HG03558 (cell line): Measurements from ENCODE around the gene CFDP1.
A peak's percentile ranks its signal among the peaks of the same experiment; 100 is the strongest.
"Not testable (repeated sequence)": the region's sequence is repeated elsewhere in the genome, so short reads cannot be mapped to it uniquely, and the experiment has no call there.

Experiments used
- ATAC-seq: cut with Tn5 transposase; IDR thresholded peaks from one replicate; pipeline ENCODE4 v1.9.1; 2021; ENCODE audit warnings: moderate number of reproducible peaks; ENCODE audit not compliant: unreplicated experiment; ENCODE audit errors: extremely low read depth

Gene CFDP1

DNA sequence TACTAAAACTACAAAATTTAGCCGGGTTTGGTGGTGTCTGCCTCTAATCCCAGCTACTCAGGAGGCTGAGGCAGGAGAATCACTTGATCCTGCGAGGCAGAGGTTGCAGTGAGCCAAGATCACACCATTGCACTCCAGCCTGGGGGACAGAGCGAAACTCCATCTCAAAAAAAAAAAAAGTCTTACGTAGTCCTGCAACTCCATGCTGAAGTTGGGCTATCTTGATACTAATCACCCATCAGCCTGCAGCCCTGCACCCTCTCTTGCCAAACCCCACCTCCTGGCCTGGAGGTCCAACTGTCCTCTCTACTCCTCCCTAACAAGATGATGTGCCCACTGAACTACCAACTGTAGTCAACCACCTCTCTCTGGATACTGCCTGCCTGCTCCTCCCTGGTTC lies 26.4 kb upstream of the CFDP1 start:
- no peak for ATAC-seq

DNA sequence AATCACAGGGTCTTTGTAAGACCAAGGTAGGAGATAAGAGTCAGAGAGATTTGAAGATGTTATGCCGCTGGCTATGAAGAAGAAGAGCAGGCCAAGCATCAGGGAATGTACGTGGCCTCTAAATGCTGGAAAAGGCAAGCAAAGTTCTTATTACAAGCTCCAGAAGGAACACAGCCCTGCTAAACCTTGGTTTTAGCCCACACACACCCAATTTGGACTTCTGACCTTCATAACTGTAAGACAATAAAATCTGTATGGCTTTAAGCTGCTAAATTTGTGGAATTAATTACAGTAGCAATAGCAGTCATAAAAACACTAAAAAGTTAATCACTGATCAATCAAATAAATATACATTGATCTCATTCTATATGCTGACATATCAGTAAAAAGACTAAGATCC lies 25.1 kb upstream of the CFDP1 start:
- ATAC-seq = no peak

DNA sequence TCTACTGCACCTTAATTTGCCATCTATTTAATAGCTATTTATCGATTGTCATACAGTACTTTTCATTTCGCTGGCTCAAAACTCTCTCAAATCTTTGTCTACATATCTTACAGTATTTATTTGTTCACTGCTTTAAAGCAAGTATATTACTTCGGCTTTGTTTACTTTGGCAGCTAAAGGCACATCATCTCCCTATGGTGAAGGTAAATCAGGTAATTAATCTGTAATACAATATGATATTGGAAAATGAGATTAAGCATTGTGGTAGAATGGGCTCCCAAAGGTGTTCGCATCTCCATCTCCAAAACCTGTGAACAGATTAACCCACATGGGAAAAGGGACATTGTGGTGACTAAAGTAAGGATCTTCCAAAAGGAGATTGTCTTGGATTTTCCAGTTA lies 24.7 kb upstream of the CFDP1 start:
- ATAC-seq = no peak

DNA sequence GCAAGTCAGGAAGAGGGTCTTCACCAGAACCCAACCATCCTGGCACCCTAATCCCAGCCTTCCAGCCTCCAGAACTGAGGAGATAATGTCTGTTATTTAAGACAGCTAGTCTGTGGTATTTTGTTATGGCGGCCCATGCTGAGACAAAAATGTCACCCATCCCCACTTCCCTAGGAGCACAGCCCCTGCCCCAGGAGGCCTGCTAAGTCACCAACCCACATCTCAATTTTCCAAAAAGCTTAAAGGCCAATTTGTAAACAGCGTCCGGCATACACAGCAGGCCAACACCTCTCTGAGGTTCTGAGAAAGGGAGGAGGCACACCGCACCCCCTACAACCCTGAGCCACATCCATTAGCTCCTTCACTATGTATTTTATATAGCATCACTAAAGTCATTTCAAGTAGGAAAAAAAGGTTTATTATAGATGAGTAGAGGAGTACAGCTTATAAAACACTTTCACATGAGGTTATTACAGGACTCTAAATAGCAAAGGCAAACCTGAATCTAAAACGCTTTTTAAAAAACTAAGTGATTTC lies 24.2 kb upstream of the CFDP1 start:
- ATAC-seq = no peak

DNA sequence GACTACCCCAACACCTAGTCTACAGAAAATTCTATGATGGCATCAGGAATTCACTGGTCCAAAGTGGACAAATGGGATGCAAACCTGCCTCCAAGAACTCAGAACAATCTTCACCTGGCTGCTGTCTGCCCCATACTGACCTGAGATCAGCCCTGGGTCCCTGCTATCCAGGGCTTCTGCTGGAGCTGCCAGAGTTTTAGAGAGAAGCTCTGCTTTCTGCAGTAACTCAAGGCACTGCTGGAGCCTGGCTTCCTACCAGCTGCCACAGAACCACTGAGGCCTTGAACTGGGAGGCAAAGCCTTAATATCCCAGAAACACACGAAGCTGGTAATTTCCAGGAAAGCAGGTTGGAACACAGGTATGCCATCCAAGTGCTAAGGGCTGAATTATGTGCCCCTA lies 23.7 kb upstream of the CFDP1 start:
- no peak for ATAC-seq

DNA sequence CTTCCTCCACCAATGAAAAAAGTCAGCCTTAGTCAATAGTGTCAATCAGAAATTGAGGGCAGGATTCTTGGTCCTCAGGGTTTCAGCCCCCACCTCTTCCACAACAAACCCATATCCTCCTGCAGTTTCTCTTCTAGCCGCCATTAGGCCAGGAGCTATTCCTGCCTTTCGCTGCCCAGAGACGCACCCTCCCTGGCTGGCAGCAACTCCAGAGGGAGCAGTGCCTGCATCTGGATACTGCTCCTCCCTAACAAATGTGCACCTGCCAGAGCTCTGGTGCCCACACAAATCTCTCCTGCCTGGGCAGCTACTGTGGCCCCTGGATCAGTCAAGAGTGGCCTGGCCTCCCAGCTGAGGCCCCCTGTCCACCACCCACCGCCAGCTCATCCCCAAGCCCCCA lies 23.2 kb upstream of the CFDP1 start:
- not testable (repeated sequence) for ATAC-seq

DNA sequence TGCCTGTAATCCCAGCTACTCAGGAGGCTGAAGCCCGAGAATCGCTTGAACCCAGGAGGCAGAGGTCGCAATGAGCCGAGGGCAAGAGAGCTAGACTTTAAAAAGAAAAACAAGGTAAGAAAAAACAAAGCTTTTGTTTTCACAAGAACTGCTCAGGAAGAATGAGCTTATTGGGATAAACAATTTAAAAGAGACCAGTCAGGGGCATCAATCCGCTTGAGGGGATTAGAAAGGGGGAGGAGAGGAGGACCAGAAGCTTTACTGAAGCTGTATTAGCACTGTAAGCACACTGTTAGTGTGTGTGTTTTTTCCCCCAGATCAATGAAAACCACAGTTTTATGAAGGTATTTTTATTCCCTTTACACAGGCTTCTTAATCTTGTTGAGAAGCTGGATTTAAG lies 22.4 kb upstream of the CFDP1 start:
- no peak for ATAC-seq

DNA sequence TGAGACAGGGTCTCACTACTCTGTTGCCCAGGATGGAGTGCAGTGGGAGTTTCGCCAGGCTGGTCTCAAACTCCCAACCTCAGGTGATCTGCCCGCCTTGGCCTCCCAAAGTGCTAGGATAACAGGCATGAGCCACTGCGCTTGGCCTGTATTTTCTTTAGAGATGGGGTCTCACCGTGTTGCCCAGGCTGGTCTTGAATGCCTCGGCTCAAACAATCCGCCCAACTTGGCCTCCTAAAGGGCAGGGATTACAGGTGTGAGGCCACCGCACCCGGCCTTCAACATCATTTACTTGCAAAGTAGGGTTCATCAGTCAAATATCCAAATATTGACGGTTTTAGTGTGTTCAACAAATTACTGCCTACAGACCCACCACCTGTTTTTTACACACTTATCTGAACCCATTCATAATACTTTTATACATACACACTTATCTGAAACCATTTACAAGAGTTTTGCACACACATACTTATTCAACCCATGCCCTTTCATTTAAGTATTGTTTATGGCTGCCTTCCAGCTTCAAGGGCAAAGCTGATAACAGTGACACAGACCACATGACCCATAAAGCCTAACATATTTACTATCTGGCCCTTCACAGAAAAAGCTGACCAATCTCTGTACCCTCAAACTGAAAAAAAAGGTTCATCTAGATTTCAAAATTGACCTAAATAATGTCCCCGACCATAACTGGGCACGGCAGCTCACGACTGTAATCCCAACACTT lies 19.3 kb upstream of the CFDP1 start:
- ATAC-seq = no peak

DNA sequence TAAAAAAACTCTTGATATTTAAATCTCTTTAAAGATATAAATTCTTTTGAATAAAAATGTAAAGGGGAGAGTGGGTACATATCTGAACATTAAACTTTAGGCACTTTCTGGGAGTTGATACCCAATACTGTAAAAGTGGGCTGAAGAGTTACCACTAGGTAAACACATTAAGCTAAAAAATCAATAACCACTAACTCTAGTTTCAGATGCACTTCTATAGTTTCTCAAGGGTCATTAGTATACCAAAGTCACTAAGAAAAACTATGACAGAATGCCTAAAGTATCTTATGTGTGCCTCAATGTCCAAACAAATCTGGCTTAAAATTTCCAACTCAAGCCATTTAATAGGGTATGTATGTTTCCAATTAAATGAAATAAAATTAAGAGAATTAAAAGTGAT lies 13.1 kb upstream of the CFDP1 start:
- ATAC-seq = no peak

DNA sequence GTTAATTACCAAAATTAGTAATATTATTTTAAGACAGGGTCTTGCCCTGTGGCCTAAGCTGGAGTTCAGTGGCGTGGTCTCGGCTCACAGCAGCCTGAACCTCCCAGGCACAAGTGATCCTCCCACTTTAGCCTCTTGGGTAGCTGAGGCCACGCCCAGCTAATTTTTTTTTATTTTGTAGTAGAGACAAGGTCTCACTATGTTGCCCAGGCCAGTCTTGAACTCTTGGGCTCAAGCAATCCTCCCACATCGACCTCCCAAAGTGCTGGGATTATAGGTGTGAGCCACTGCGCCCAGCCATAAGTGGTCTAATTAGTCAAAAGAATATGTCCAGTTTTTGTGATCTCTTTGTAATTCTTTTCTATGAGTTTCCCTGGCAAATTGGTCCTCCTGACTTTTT lies 12.0 kb upstream of the CFDP1 start:
- ATAC-seq = no peak

DNA sequence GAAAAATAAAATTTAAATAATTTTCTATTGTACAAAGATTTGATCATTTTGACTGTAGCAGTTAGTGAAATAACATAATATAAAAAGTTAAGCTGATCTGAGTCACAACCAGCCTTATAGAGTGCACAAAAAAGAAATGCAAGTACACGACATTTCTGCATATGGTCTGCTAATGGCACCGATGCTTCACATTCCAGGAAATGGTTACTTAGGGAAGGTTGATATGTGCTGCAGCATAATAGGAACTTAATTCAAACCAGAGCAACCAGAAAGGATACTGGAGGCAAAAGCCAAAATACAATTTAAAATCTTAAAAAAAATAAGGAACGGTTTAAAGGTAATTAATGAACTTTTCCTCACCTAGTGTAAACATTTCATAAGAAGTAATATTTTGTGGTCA lies 10.0 kb upstream of the CFDP1 start:
- no peak for ATAC-seq

DNA sequence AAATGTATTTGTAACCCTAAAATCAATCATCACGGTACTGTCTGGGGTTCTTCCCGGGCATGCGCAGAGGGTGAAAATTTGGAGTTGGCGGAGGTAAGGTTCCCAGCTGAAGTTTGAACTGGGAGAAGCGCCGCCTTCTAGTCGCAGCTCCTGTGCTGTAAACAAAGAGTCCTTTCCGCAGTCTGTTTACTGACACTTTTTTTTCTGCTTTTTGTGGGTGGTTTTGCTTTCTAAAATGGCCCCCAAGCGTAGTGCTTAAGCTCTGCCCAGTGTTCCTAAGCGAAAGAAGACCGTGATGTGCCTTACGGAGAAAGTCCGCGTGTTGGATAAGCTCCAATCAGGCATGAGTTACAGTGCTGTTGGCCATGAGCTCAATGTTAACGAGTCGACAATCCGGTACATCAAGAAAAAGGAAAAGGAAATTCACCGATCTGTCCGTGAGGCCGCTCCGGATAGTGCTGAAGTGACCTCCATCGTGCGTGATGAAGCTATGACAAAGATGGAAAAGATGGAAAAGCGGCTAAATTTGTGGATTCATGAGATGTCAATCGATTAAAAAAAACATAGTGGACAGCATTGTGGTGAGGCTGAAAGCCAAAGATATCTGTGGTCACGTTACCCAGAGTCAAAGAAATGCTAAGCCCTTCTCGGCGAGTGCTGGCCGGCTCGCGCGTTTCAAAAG lies 570 bp upstream of the CFDP1 start:
- peak; percentile 38 for ATAC-seq

DNA sequence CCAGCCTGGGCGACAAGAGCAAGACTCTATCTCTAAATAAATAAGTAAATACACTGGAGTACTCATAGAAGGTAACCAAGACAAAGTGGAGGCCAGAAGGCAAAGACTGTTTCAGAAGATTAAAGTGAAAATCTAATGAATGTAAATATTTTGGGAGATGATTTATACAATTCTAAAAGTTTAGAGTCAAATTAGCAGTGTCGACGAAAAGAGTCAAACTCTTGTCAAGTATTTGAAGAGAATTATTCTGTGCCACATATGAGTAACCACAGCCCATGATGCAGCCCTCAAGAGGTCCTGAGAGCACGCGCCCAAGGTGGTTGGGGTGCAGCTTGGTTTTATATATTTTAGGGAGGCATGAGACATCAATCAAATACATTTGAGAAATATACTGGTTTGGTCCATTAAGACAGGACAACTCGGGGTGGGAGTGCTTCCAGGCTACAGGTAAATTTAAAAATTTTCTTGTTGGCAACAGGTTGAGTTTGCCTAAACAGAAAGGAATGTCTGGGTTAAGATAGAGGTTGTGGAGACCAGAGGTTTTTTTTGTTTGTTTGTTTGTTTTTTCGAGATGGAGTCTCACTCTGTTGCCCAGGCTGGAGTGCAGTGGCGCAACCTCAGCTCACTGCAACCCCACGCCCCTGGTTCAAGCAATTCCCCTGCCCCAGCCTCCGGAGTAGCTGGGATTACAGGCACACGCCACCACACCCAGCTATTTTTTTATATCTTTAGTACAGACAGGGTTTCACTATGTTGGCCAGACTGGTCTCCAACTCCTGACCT lies 3.5 kb downstream of the CFDP1 start:
- ATAC-seq = no peak

DNA sequence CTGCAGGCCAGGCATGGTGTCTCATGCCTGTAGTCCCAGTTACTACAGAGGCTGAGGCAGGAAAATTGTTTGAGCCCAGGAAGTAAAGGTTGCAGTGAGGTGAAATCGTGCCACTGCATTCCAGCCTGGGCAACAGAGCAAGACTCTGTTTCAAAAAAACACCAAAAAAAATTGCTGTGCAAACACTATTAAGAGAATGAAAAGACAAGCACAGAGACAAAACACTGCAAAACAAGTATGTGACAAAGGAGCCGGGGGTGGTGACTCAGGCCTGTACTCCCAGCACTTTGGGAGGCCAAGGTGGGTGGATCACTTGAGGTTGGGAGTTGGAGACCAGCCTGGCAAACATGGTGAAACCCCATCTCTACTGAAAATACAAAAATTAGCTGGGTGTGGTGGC lies 6.8 kb downstream of the CFDP1 start:
- not testable (repeated sequence) for ATAC-seq

DNA sequence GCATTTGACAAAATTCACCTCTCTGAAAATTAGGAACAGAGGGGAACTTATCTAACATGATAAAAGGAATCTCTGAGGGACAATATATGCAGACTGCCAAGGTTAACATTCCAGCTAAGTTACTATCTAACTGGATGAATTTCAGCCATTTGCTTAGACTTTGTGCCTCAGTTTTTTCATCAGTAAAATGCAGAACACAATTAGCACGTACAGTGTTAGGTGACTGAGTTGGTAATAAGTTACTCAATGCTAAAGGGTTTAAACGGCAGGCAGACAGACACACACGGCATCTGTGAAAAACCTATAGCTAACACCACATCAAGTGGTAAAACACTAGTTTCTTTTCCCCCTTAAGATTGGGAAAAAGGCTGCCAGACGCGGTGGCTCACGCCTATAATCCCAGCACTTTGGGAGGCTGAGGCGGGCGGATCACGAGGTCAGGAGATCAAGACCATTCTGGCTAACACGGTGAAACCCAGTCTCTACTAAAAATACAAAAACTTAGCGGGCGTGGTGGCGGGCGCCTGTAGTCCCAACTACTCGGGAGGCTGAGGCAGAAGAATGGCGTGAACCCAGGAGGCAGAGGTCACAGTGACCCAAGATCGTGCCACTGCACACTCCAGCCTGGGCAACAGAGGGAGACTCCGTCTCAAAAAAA lies 9.1 kb downstream of the CFDP1 start:
- ATAC-seq = not testable (repeated sequence)

DNA sequence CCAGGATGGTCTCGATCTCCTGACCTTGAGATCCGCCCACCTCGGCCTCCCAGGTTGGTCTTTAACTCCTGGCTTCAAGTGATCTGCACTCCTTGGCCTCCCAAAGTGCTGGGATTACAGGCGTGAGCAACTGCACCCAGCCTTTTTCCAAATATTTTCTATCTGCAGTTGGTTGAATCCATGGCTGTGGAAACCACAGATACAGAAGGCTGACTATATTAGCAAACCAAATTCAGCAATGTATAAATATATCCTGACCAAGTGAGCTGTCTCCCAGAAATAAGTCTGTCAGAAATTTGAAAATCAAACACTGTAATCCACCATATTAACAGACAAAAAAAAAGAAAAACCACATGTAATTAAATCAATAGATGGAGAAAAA lies 9.6 kb downstream of the CFDP1 start:
- no peak for ATAC-seq

DNA sequence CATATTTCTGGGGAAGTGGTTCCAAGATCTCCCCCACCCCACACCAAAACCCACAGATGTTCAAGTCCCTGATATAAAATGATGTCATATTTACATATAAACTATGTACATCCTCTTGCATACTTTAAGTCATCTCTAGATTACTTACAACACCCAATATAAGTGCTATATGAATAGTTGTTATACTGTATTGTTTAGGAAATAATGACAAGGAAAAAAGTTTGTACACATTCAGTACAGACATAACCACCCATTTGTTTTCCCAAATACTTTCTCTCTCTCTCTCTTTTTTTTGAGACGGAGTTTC lies 11.5 kb downstream of the CFDP1 start:
- ATAC-seq = no peak

DNA sequence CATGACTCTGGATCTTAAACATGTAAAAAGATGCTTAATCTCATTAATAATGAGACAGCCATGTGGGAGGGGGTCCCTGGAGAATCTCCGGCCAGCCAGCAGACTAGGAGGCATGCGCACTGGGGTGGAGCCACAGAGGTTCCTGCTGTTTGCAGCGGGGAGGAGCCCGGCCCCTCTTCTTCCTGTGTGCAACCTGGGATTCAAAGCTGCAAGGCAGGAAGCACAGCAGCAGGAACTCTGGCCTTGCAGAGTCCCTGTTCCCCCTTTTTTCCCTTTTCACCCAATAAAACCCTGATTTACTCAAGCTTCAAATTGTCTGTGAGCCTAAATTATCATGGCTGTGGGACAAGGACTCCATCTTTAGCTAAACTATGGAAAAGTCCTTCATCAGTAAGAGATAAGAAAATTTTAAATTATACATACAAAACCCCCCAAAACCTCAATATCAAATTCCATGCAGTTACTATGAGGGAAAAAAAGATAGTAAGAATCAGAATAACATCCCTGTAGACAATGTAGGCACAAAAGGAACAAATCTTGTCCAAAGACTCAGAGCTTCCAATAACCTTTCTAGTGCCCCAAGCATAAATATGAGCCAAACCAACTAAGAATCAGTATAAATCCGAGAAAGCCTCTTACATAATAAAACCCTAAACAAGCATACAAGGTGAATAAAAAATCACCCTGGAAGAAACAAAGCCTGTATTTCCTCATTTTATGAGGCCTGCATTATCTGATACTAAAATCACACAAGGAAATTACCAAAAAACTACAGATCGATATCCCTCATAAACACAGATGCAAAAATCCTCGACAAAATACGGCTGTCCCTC lies 12.1 kb downstream of the CFDP1 start:
- no peak for ATAC-seq

DNA sequence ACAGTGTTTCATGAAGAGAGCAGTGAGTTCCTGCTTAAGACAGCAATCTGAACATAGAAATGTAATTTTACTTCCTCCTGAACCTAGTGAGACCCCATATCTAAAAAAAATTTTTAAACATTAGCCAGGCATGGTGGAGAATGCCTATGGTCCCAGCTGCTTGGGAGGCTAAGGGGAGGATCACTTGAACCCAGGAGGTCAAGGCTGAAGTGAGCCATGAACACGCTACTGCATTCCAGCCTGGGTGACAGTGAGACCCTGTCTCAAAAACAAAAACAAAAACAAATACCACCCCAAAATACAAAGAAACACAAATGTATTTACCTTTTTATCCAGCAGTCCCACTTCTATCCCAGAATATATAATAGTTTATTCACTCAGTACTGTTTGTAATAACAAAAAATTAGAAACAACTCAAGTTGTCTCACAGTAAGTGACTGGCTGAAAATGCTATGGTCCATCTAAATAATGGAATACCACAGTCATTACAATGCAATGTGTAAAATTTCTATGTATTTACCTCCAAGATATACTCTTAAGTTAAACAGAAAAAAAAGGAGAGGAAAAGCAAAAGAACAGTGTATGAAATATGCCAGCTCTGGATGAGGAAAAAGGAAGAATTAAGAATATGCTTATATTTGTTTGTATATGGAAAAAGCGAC lies 16.3 kb downstream of the CFDP1 start:
- no peak for ATAC-seq
